K562 (cell line): ENCODE results near the gene RELL2. TPM values are rescaled to one million over a fixed set of nuclear protein-coding genes. Genes with fewer than 3 reads are reported as not detected.
A peak's percentile ranks its signal among the peaks of the same experiment; 100 is the strongest.

Source experiments
- BCLAF1 ChIP-seq, 2 experiments: fragments of 450-650 bp in 1 of 2; IDR thresholded peaks; 2 replicates each; pipeline ENCODE4 v1.6.1; 2011 to 2017; ENCODE audit warnings: low read depth in 2 of 2, antibody characterized with exemption in 1 of 2, borderline replicate concordance in 1 of 2, low read length in 1 of 2, mild to moderate bottlenecking in 1 of 2, mixed read lengths in 1 of 2; ENCODE audit not compliant: control insufficient read depth in 1 of 2
- COPS2 ChIP-seq: fragments of 450-650 bp; conservative IDR thresholded peaks from 2 replicates; pipeline ENCODE4 v1.6.1; 2016; ENCODE audit warnings: mild to moderate bottlenecking, moderate library complexity
- ETS1 ChIP-seq: conservative IDR thresholded peaks from 2 replicates; pipeline ENCODE4 v1.6.1; 2011; ENCODE audit warnings: low read depth, mild to moderate bottlenecking, low read length; ENCODE audit not compliant: control insufficient read depth
- FOS ChIP-seq: IDR thresholded peaks from 3 replicates; pipeline ENCODE4 v1.6.1; 2011; ENCODE audit not compliant: insufficient read length; ENCODE audit errors: extremely low read depth
- NUFIP1 ChIP-seq: fragments of 450-650 bp; IDR thresholded peaks from 2 replicates; pipeline ENCODE4 v1.6.1; 2018; ENCODE audit not compliant: partially characterized antibody
- POU5F1 ChIP-seq: fragments of 150-350 bp; IDR thresholded peaks from 2 replicates; pipeline ENCODE4 v1.6.1; 2014; ENCODE audit warnings: borderline replicate concordance, low read length, low read depth, mild to moderate bottlenecking; ENCODE audit not compliant: partially characterized antibody
- PRDM10 ChIP-seq: fragments of 450-650 bp; IDR thresholded peaks from 2 replicates; pipeline ENCODE4 v1.6.1; 2018; ENCODE audit not compliant: partially characterized antibody
- THRB ChIP-seq: fragments of 450-650 bp; formaldehyde crosslinking; conservative IDR thresholded peaks from 2 replicates; pipeline ENCODE4 v1.4.0; 2022; ENCODE audit warnings: mild to moderate bottlenecking, missing genetic modification characterization
- XRCC5 ChIP-seq: fragments of 200-400 bp; formaldehyde crosslinking; IDR thresholded peaks from 2 replicates; pipeline ENCODE4 v1.6.1; 2017; ENCODE audit warnings: low read depth, mild to moderate bottlenecking, low read length
- ZNF644 ChIP-seq: fragments of 200-800 bp; sonication (Bioruptor generic); IDR thresholded peaks from 2 replicates; pipeline ENCODE4 v1.6.1; 2016; ENCODE audit warnings: low read depth, missing genetic modification characterization, missing compliant biosample characterization
- polyA plus RNA-seq, 8 experiments: library from polyadenylated mRNA; depleted of rRNA in 4 of 8; stranded (reverse) in 5 of 8; unstranded in 3 of 8; fragments of >200 nt; fragmentation: Nextera tagmentation in 2 of 8; fragmentation: Illumina TruSeq in 1 of 8; extraction: Ambion mirVana in 2 of 8; extraction: Trizol in 1 of 8; gene quantifications; 2 replicates each; pipeline versions ENCODE4 v1.2.1 to v1.2.3, GENCODE V29; 2011 to 2014; ENCODE audit warnings: inconsistent platforms in 1 of 8, missing spikeins in 1 of 8
- total RNA-seq, 7 experiments: library from RNA; depleted of rRNA in 6 of 7; stranded (reverse); fragments of >200 nt in 6 of 7; fragmentation: Illumina TruSeq in 2 of 7; extraction: Trizol in 2 of 7; gene quantifications; 2 replicates each; pipeline versions ENCODE4 v1.2.1 to v1.2.3, GENCODE V29; 2011 to 2021; ENCODE audit warnings: low replicate concordance in 1 of 7
- TF ChIP-seq, protein P1 (sequence below): IDR thresholded peaks from 2 replicates; pipeline ENCODE4 v1.6.1; 2014; ENCODE audit warnings: antibody characterized with exemption
- TF ChIP-seq, protein P2 (sequence below): sonication (generic); formaldehyde crosslinking; IDR thresholded peaks from 2 replicates; pipeline ENCODE4 v1.9.0; 2022; ENCODE audit warnings: mild to moderate bottlenecking, missing genetic modification reagents
- TF ChIP-seq, protein P3 (sequence below), 2 experiments: fragments of 450-650 bp in 1 of 2; sonication (generic) in 1 of 2; formaldehyde crosslinking; conservative IDR thresholded peaks; 2 replicates each; pipeline versions ENCODE4 v1.4.0 to v1.8.1; 2020 to 2022; ENCODE audit warnings: mild to moderate bottlenecking in 1 of 2, missing genetic modification reagents in 1 of 2

The RELL2 gene
- total and polyA plus RNA-seq, 9 of the 15 experiments (the other 6 are each of a cell fraction or from before 2014, with no cell fraction given): 0.06 to 36.0 (median 14.3) TPM

DNA sequence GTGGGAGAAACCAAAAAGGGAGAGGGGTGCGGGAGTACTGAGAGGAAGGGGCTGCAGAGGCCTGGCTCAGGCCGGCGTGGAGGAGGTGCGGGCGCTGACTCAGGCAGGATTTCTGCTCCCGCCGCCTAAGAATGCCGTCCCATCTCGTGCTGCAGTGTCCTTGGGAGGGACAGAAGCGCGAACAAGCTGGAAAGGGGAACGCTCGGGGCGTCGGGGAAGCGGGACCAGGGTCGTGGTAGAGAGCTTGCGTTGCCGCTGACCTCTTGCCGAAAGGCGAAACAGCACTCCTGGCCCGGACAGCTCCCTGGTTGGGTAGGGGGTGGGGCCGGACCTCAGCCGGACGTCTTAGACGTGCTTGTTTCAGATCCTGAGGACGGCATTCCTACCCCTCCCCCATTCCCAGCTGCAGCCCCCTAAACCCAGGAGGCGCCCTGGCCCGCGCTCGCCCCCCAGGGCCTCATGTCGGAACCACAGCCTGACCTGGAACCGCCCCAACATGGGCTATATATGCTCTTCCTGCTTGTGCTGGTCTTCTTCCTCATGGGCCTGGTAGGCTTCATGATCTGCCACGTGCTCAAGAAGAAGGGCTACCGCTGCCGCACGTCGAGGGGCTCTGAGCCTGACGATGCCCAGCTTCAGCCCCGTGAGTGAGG is 1.1 kb downstream of the RELL2 start (continued):
- TF ChIP-seq BCLAF1 (IDR thresholded peaks at IDR 0.05; ENCODE audit: borderline replicate concordance in 1 of 2, control insufficient read depth in 1 of 2, low read depth in 2 of 2, low read length in 1 of 2) (0 out of 4 replicates have a peak, but pooled peaks of 1 of the 2 experiments have one; percentile 34), ZNF644 (tag) (no peak), THRB (CRISPR knock-in tag) (no peak), POU5F1 (no peak), NUFIP1 (no peak), PRDM10 (peak; percentile 83), COPS2 (no peak), FOS (no peak), ETS1 (peak; percentile 89), XRCC5 (no peak)
- TF ChIP-seq, protein P1, sequence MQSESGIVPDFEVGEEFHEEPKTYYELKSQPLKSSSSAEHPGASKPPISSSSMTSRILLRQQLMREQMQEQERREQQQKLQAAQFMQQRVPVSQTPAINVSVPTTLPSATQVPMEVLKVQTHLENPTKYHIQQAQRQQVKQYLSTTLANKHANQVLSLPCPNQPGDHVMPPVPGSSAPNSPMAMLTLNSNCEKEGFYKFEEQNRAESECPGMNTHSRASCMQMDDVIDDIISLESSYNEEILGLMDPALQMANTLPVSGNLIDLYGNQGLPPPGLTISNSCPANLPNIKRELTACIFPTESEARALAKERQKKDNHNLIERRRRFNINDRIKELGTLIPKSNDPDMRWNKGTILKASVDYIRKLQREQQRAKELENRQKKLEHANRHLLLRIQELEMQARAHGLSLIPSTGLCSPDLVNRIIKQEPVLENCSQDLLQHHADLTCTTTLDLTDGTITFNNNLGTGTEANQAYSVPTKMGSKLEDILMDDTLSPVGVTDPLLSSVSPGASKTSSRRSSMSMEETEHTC: no peak; the same call in 1 of the 2 replicates
- TF ChIP-seq, protein P2, sequence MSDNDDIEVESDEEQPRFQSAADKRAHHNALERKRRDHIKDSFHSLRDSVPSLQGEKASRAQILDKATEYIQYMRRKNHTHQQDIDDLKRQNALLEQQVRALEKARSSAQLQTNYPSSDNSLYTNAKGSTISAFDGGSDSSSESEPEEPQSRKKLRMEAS: peak; percentile 88
- TF ChIP-seq, protein P3, sequence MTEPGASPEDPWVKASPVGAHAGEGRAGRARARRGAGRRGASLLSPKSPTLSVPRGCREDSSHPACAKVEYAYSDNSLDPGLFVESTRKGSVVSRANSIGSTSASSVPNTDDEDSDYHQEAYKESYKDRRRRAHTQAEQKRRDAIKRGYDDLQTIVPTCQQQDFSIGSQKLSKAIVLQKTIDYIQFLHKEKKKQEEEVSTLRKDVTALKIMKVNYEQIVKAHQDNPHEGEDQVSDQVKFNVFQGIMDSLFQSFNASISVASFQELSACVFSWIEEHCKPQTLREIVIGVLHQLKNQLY (CRISPR knock-in tag; conservative IDR thresholded peaks at IDR 0.05): no peak
